ENCODE measurements around the gene RPLP1.

Gene RPLP1

GRCh38 chr15:69450968-69451695 is 1.5 kb upstream of the RPLP1 start:
- DNase-seq (ENCODE audit: low read depth, low spot score) = no peak
- TF ChIP-seq EZH2 (IDR thresholded peaks at IDR 0.05) (no peak), POLR2AphosphoS5 (IDR thresholded peaks at IDR 0.05; ENCODE audit: borderline replicate concordance, low read depth, low read length) (no peak), FOXP2 (optimal IDR thresholded peaks at IDR 0.05; ENCODE audit: control extremely low read depth, extremely low read length, insufficient read depth) (no peak)
- Histone ChIP-seq H3K36me3 (ENCODE audit: insufficient read depth, low read length) (peaks cover 53% of the 10 kb centered on the region), H3K4me3 (peak overlapping the region; percentile 94), H3K27ac (peak overlapping the region; percentile 88), H3K9me3 (ENCODE audit: low read depth, low read length) (no peaks in the 10 kb centered on the region), H3K9ac (ENCODE audit: insufficient read length) (no peak overlapping the region)

GRCh38 chr15:69451951-69452691 is 497 bp upstream of the RPLP1 start:
- H3K9me3 ChIP-seq (ENCODE audit: low read depth, low read length) = no peaks in the 10 kb centered on the region
- DNase-seq (ENCODE audit: low read depth, low spot score) = no peak
- TF ChIP-seq FOXP2 (optimal IDR thresholded peaks at IDR 0.05; ENCODE audit: control extremely low read depth, extremely low read length, insufficient read depth) (no peak), EZH2 (IDR thresholded peaks at IDR 0.05) (no peak), POLR2AphosphoS5 (IDR thresholded peaks at IDR 0.05; ENCODE audit: borderline replicate concordance, low read depth, low read length) (no peak; the same call in 1 of the 2 replicates)
- peak overlapping the region; percentile 94 for H3K4me3 ChIP-seq
- H3K9ac ChIP-seq (ENCODE audit: insufficient read length) = peak overlapping the region; percentile 73
- H3K36me3 ChIP-seq (ENCODE audit: insufficient read depth, low read length) = peaks cover 53% of the 10 kb centered on the region
- H3K27ac ChIP-seq = peak overlapping the region; percentile 88

DNA sequence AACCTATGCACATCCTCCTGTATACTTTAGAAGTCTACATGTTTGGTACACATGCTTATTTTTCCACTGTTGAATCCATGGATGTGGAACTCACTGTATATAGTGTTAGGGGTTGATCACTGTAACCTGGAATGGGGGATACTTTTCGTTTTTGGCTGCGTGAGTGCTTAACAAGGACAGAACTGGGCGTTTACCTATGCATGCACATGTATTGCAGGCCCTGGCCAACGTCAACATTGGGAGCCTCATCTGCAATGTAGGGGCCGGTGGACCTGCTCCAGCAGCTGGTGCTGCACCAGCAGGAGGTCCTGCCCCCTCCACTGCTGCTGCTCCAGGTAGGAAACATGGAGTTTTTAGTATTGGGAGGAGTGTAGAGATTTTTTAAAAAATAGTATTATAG is 2.3 kb downstream of the RPLP1 start:
- Histone ChIP-seq H3K9me3 (ENCODE audit: low read depth, low read length) (no peaks in the 10 kb centered on the region), H3K27ac (peak overlapping the region; percentile 14), H3K36me3 (ENCODE audit: insufficient read depth, low read length) (peaks cover 46% of the 10 kb centered on the region), H3K9ac (ENCODE audit: insufficient read length) (peak overlapping the region; percentile 29), H3K4me3 (peak overlapping the region; percentile 94)
- TF ChIP-seq POLR2AphosphoS5 (IDR thresholded peaks at IDR 0.05; ENCODE audit: borderline replicate concordance, low read depth, low read length) = peak; percentile 11; the same call in 1 of the 2 replicates
- TF ChIP-seq FOXP2 (optimal IDR thresholded peaks at IDR 0.05; ENCODE audit: control extremely low read depth, extremely low read length, insufficient read depth) = no peak
- no peak for DNase-seq (ENCODE audit: low read depth, low spot score)

DNA sequence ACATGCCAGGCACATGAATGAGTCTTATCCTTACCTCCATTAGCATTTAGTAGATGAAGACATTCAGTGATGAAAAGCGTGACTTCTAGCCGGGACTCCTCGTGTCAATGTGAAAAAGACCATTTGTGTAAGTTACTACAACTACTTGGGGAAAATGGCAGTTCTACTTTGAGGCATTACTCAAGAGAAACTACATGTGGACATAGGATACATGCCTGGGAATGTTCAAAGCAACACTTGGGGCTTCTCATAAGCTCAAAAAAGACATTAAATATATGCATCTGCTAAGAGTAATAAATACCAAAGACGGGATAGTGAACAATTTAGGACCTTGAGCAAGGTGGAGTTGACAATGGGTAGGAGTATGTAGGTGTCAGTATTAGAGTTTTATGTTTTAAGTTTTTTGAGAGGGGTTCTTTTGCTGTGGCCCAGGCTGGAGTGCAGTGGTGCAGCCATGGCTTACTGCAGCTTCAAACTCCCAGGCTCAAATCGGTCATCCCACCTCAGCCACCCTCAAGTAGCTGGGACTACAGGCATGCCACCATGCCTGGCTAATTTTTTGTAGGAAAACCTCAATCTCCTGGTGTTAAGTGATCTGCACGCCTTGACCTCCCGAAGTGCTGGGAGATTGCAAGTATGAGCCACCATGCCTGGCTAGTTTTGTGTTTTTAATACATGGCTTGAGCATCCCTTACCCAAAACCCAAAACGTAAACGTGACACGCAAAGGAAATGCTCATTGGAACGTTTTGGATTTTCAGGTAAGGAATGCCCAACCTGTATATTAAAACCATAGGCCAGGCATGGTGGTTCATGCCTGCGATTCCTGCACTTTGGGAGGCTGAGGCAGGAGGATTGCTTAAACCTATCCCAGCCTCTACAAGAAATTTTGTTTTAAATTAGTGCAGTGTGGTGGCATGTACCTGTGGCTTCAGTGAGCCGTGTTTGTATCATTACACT is 3.9 kb downstream of the RPLP1 start:
- no peak overlapping the region for H3K4me3 ChIP-seq
- no peaks in the 10 kb centered on the region for H3K9me3 ChIP-seq (ENCODE audit: low read depth, low read length)
- H3K27ac ChIP-seq = peak overlapping the region; percentile 65
- no peak for TF ChIP-seq EZH2 (IDR thresholded peaks at IDR 0.05)
- no peak for TF ChIP-seq FOXP2 (optimal IDR thresholded peaks at IDR 0.05; ENCODE audit: control extremely low read depth, extremely low read length, insufficient read depth)
- no peak for TF ChIP-seq POLR2AphosphoS5 (IDR thresholded peaks at IDR 0.05; ENCODE audit: borderline replicate concordance, low read depth, low read length)
- peaks cover 46% of the 10 kb centered on the region for H3K36me3 ChIP-seq (ENCODE audit: insufficient read depth, low read length)
- no peak for DNase-seq (ENCODE audit: low read depth, low spot score)
- H3K9ac ChIP-seq (ENCODE audit: insufficient read length) = no peak overlapping the region

- Histone ChIP-seq H3K9ac (ENCODE audit: insufficient read length) (no peak overlapping the region), H3K27ac (peak overlapping the region; percentile 65), H3K4me3 (no peak overlapping the region), H3K9me3 (ENCODE audit: low read depth, low read length) (no peaks in the 10 kb centered on the region), H3K36me3 (ENCODE audit: insufficient read depth, low read length) (peaks cover 46% of the 10 kb centered on the region)
- TF ChIP-seq POLR2AphosphoS5 (IDR thresholded peaks at IDR 0.05; ENCODE audit: borderline replicate concordance, low read depth, low read length) = peak; percentile 37
- no peak for TF ChIP-seq FOXP2 (optimal IDR thresholded peaks at IDR 0.05; ENCODE audit: control extremely low read depth, extremely low read length, insufficient read depth)
- TF ChIP-seq EZH2 (IDR thresholded peaks at IDR 0.05) = no peak
- DNase-seq (ENCODE audit: low read depth, low spot score) = no peak
Observed at GRCh38 chr15:69457304-69458280, 5.0 kb downstream of the RPLP1 start.

DNA sequence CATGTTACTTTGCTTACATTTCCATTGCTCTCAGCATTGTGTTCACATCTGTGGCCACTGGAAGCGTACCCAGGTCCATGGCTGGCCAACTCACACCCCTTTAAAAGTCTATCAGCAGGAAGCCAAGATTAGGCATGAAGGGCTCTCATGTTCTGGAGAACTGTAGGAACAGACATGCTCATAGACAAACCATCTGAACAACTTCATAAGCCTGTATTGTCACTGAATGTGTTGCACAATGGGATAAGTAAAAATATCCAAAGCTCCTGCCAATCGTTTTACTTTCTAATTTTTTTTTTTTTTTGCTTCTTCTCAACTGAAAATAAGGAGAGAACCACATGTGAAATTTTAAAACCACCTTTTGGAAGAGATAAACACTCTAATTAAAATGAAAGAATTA is 6.4 kb downstream of the RPLP1 start:
- no peak for TF ChIP-seq POLR2AphosphoS5 (IDR thresholded peaks at IDR 0.05; ENCODE audit: borderline replicate concordance, low read depth, low read length)
- no peak for TF ChIP-seq EZH2 (IDR thresholded peaks at IDR 0.05)
- no peak for TF ChIP-seq FOXP2 (optimal IDR thresholded peaks at IDR 0.05; ENCODE audit: control extremely low read depth, extremely low read length, insufficient read depth)
- H3K9ac ChIP-seq (ENCODE audit: insufficient read length) = no peak overlapping the region
- no peaks in the 10 kb centered on the region for H3K9me3 ChIP-seq (ENCODE audit: low read depth, low read length)
- no peak for DNase-seq (ENCODE audit: low read depth, low spot score)
- peaks cover 38% of the 10 kb centered on the region for H3K36me3 ChIP-seq (ENCODE audit: insufficient read depth, low read length)
- no peak overlapping the region for H3K4me3 ChIP-seq
- H3K27ac ChIP-seq = peak overlapping the region; percentile 42; the same call in 1 of the 2 replicates

- no peak overlapping the region for H3K9ac ChIP-seq (ENCODE audit: insufficient read length)
- H3K4me3 ChIP-seq = no peak overlapping the region
- H3K27ac ChIP-seq = no peak overlapping the region; the same call in 1 of the 2 replicates
- H3K36me3 ChIP-seq (ENCODE audit: insufficient read depth, low read length) = peaks cover 24% of the 10 kb centered on the region
- no peak for DNase-seq (ENCODE audit: low read depth, low spot score)
- H3K9me3 ChIP-seq (ENCODE audit: low read depth, low read length) = no peaks in the 10 kb centered on the region
- no peak for TF ChIP-seq POLR2AphosphoS5 (IDR thresholded peaks at IDR 0.05; ENCODE audit: borderline replicate concordance, low read depth, low read length)
- no peak for TF ChIP-seq FOXP2 (optimal IDR thresholded peaks at IDR 0.05; ENCODE audit: control extremely low read depth, extremely low read length, insufficient read depth)
- no peak for TF ChIP-seq EZH2 (IDR thresholded peaks at IDR 0.05)
Observed at GRCh38 chr15:69460481-69460880, 7.9 kb downstream of the RPLP1 start.

All from SK-N-MC (cell line).